ENCODE measurements around the gene SENP2. TPM values are rescaled to one million over a fixed set of nuclear protein-coding genes. Genes with fewer than 3 reads are reported as not detected.
"Not testable (repeated sequence)": the region's sequence is repeated elsewhere in the genome, so short reads cannot be mapped to it uniquely, and the experiment has no call there.

The SENP2 gene
- total RNA-seq, 2 experiments from 2014 or later = 29.2 to 29.6 TPM

DNA sequence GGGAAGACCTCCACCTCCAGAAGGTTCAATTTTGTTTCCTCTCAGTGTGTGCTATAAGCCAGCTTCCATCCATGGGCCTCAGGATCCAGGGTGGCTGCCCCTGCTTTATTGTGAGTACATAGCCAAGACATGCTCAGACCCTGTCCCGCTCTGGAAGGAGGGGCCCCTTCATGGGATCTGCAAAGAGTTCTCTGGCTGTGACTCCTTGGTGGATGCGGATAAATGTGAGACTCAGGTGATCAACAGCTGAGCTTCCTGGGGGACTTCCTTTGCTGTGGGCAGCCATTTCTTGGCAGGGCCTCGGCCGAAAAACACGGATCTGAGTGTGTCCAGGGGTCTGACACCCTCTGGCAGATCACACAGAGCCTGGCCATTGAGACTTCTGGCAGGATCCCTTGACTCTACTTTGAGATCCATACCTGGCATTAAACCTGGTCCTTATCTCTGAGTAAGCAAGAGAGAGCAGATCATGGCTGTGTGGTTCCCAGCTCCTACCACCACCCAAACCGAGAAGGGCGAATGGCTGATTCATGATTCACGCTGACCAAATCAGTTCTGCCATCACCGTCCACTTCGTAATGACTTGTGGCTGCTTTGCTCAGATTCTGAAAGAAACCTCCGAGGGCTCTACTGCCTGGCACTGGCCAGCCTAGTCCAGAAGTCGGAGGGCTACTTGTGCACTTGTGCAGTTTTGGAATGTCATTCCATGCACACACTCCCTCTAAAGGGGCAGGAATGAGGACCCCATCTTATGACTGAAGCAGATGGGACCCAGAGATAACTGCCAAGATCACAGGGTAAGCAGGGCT, 68.1 kb downstream of the SENP2 start:
- Mint-ChIP-seq H3K27ac (no peak overlapping the region), H3K4me3 (no peak overlapping the region), H3K27me3 (peaks cover 2% of the 10 kb centered on the region), H3K9me3 (no peaks in the 10 kb centered on the region), H3K36me3 (no peaks in the 10 kb centered on the region), H3K4me1 (ENCODE audit: low read depth) (no peaks in the 10 kb centered on the region)
- intact Hi-C loops (cut with micrococcal nuclease) = no loop called here
- no peak for DNase-seq
- CTCF ChIA-PET = no interaction called here
- POLR2A ChIA-PET = no interaction called here

DNA sequence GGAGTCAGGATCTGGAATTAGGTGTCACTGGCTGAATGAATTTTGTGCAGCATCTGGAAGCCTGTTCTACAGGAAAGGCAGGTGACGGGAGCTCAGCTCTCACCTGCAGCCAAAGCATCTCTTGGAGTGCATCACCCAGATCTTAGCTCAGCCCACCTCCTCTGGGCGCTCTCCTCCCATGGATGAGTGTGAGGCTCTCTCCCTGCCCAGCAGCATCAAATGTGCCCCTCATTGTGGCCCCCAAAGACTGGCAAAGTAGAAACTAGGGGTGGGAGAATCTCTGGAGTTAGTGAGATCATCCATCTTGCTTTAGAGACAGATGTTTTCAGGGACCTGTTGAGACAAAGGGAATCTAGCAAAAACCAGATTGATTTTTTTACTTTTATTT, 68.7 kb downstream of the SENP2 start:
- no peak for DNase-seq
- CTCF ChIA-PET = no interaction called here
- Mint-ChIP-seq H3K9me3 (no peaks in the 10 kb centered on the region), H3K4me3 (no peak overlapping the region), H3K36me3 (no peaks in the 10 kb centered on the region), H3K4me1 (ENCODE audit: low read depth) (no peaks in the 10 kb centered on the region), H3K27ac (no peak overlapping the region), H3K27me3 (peaks cover 2% of the 10 kb centered on the region)
- intact Hi-C loops (cut with micrococcal nuclease) = no loop called here
- POLR2A ChIA-PET = no interaction called here

GRCh38 chr3:185655426-185656320, 69.6 kb downstream of the SENP2 start:
- H3K36me3 Mint-ChIP-seq = no peaks in the 10 kb centered on the region
- no peak for DNase-seq
- no peaks in the 10 kb centered on the region for H3K4me1 Mint-ChIP-seq (ENCODE audit: low read depth)
- intact Hi-C loops (cut with micrococcal nuclease) = no loop called here
- no peak overlapping the region for H3K27ac Mint-ChIP-seq
- peaks cover 2% of the 10 kb centered on the region for H3K27me3 Mint-ChIP-seq
- H3K9me3 Mint-ChIP-seq = no peaks in the 10 kb centered on the region
- ChIA-PET POLR2A (no interaction called here), CTCF (interaction anchor here (7.5 kb wide), 1 partner anchor 113 kb away, joined by 100 read pairs; no protein-coding TSS in a partner anchor)
- H3K4me3 Mint-ChIP-seq = no peak overlapping the region

DNA sequence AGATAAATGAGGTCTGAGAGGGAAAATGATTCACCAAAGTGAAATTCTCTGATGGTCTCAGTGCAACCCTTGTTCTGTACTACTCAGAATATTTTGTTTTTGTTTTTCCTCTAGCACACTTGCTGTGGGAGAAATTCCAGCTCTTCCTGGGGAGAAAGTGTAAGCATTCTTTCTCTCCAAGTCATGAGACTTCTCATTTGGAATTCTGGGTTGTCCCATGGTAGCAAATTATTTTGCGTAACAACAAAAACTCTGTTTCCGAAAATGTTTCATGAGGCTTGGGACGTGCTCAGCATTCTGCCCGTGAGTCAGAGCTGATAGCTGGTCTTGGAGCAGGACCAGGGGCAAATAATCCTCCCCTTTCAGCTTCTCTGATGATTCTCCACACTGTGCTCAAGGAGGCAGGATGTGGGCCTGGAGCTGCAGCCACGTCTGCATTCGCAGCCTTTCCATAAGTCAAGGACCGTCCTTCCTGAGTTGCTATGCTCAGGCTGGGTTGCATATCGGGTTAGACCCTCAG, 70.3 kb downstream of the SENP2 start:
- H3K36me3 Mint-ChIP-seq = no peaks in the 10 kb centered on the region
- no peak overlapping the region for H3K27ac Mint-ChIP-seq
- no peak for DNase-seq
- H3K9me3 Mint-ChIP-seq = no peaks in the 10 kb centered on the region
- H3K4me1 Mint-ChIP-seq (ENCODE audit: low read depth) = no peaks in the 10 kb centered on the region
- no peak overlapping the region for H3K4me3 Mint-ChIP-seq
- H3K27me3 Mint-ChIP-seq = peaks cover 2% of the 10 kb centered on the region
- intact Hi-C loops (cut with micrococcal nuclease) = no loop called here
- ChIA-PET CTCF (interaction anchor here (7.5 kb wide), 1 partner anchor 112 kb away, joined by 100 read pairs; no protein-coding TSS in a partner anchor), POLR2A (no interaction called here)

GRCh38 chr3:185657211-185657610, 71.1 kb downstream of the SENP2 start:
- no peak for DNase-seq
- Mint-ChIP-seq H3K4me1 (ENCODE audit: low read depth) (no peaks in the 10 kb centered on the region), H3K9me3 (no peaks in the 10 kb centered on the region), H3K27me3 (peaks cover 2% of the 10 kb centered on the region), H3K36me3 (no peaks in the 10 kb centered on the region), H3K4me3 (no peak overlapping the region), H3K27ac (no peak overlapping the region)
- intact Hi-C loops (cut with micrococcal nuclease) = no loop called here
- ChIA-PET POLR2A (no interaction called here), CTCF (interaction anchor here (7.5 kb wide), 1 partner anchor 111 kb away, joined by 100 read pairs; no protein-coding TSS in a partner anchor)

- ChIA-PET CTCF (interaction anchor here (4.8 to 7.5 kb wide), 2 partner anchors 17 to 111 kb away, joined by 73 to 100 read pairs; no protein-coding TSS in a partner anchor), POLR2A (no interaction called here)
- intact Hi-C loops (cut with micrococcal nuclease) = no loop called here
- H3K4me3 Mint-ChIP-seq = no peak overlapping the region
- no peak for DNase-seq
- no peaks in the 10 kb centered on the region for H3K4me1 Mint-ChIP-seq (ENCODE audit: low read depth)
- no peaks in the 10 kb centered on the region for H3K36me3 Mint-ChIP-seq
- no peak overlapping the region for H3K27ac Mint-ChIP-seq
- peaks cover 2% of the 10 kb centered on the region for H3K27me3 Mint-ChIP-seq
- no peaks in the 10 kb centered on the region for H3K9me3 Mint-ChIP-seq
Observed at GRCh38 chr3:185657691-185658503, 71.8 kb downstream of the SENP2 start.

DNA sequence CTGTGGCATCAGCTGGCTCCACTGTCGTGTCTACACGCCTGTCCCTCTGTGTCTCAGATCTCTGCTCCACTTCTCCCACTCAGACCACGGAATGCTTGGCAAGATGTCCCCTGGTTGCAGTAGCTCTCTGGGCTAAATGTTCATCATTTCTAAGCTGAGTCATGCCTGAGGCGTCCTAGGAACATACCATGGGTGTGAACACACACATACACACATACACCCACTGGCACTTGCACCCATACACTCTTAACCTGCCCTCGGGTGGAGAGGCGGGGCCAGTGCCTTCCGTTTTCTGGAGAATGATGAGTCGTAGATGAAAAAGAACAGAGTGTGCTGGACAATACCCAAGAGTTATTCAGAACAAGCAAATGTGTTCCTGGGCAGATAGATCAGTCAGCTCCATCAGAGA, 72.4 kb downstream of the SENP2 start:
- Mint-ChIP-seq H3K27me3 (peaks cover 5% of the 10 kb centered on the region), H3K36me3 (no peaks in the 10 kb centered on the region), H3K4me3 (no peak overlapping the region), H3K9me3 (no peaks in the 10 kb centered on the region), H3K27ac (no peak overlapping the region), H3K4me1 (ENCODE audit: low read depth) (no peaks in the 10 kb centered on the region)
- intact Hi-C loops (cut with micrococcal nuclease) = no loop called here
- ChIA-PET CTCF (interaction anchor here (0.7 to 7.5 kb wide), 3 partner anchors 16 to 113 kb away, joined by 3 to 100 read pairs (median 73); no protein-coding TSS in a partner anchor), POLR2A (no interaction called here)
- peak; percentile 24 for DNase-seq

- intact Hi-C loops (cut with micrococcal nuclease) = no loop called here
- Mint-ChIP-seq H3K27me3 (peaks cover 6% of the 10 kb centered on the region), H3K9me3 (no peaks in the 10 kb centered on the region), H3K4me3 (no peak overlapping the region), H3K27ac (no peak overlapping the region), H3K36me3 (no peaks in the 10 kb centered on the region), H3K4me1 (ENCODE audit: low read depth) (no peaks in the 10 kb centered on the region)
- no peak for DNase-seq
- POLR2A ChIA-PET = no interaction called here
- CTCF ChIA-PET = interaction anchor here (0.7 to 7.5 kb wide), 7 partner anchors 15 to 958 kb away, joined by 3 to 100 read pairs (median 6); no protein-coding TSS in a partner anchor
Observed at GRCh38 chr3:185658943-185659342, 72.8 kb downstream of the SENP2 start.

GRCh38 chr3:185659942-185660921, 74.1 kb downstream of the SENP2 start:
- no peaks in the 10 kb centered on the region for H3K9me3 Mint-ChIP-seq
- DNase-seq = peak; percentile 79
- peaks cover 12% of the 10 kb centered on the region for H3K27me3 Mint-ChIP-seq
- intact Hi-C loops (cut with micrococcal nuclease) = loop anchor here (1.0 kb wide), 1 partner anchor 108 kb away; no protein-coding TSS in a partner anchor
- no peaks in the 10 kb centered on the region for H3K36me3 Mint-ChIP-seq
- H3K4me3 Mint-ChIP-seq = no peak overlapping the region
- CTCF ChIA-PET = interaction anchor here (0.6 to 7.5 kb wide), 56 partner anchors 8 to 957 kb away, joined by 3 to 100 read pairs (median 4); partner anchors contain the start of gene SENP2
- POLR2A ChIA-PET = no interaction called here
- no peaks in the 10 kb centered on the region for H3K4me1 Mint-ChIP-seq (ENCODE audit: low read depth)
- no peak overlapping the region for H3K27ac Mint-ChIP-seq

- H3K9me3 Mint-ChIP-seq; POLR2A ChIA-PET; H3K27ac Mint-ChIP-seq; H3K4me3 Mint-ChIP-seq; H3K4me1 Mint-ChIP-seq (ENCODE audit: low read depth); intact Hi-C loops (cut with micrococcal nuclease); H3K36me3 Mint-ChIP-seq; DNase-seq: not testable (repeated sequence)
- CTCF ChIA-PET = interaction anchor here (1.0 to 7.5 kb wide), 16 partner anchors 10 to 954 kb away, joined by 3 to 100 read pairs (median 6); no protein-coding TSS in a partner anchor
- H3K27me3 Mint-ChIP-seq = peaks cover 12% of the 10 kb centered on the region
Observed at GRCh38 chr3:185661296-185661695, 75.2 kb downstream of the SENP2 start.

Measured in activated CD4-positive, alpha-beta memory T cell treated with anti-CD3 and anti-CD28 coated beads for 36 hours (primary cell).